Heart right ventricle (tissue), 16 donors: ENCODE data around the gene CLEC16A. TPM values are rescaled to one million over a fixed set of nuclear protein-coding genes. Genes with fewer than 3 reads are reported as not detected.

ENCODE experiments used
- ATAC-seq, 8 donors: fragments of 200-7000 bp; cut with Tn5 transposase; one replicate each; pipeline ENCODE4 v1.9.1; 2020; ENCODE audit warnings: mild to moderate bottlenecking in 8 of 8, moderate library complexity in 8 of 8, moderate number of reproducible peaks in 1 of 8
- DNase-seq, 2 donors: peaks; one replicate each; pipeline ENCODE4 v3.0.0-alpha.2; 2020
- H3K27ac ChIP-seq, 10 donors: fragments of 200-600 bp; sonication (generic) in 2 of 10; one replicate each; pipeline versions ENCODE4 v1.5.0 to v1.8.0; 2020 to 2022; ENCODE audit warnings: mild to moderate bottlenecking in 3 of 10
- H3K27me3 ChIP-seq, 7 donors: fragments of 200-600 bp; one replicate each; pipeline ENCODE4 v1.8.0; 2021 to 2022; ENCODE audit warnings: mild to moderate bottlenecking in 2 of 7
- H3K36me3 ChIP-seq, 9 donors: fragments of 200-600 bp; sonication (generic) in 1 of 9; one replicate each; pipeline versions ENCODE4 v1.5.0 to v1.8.0; 2020 to 2022; ENCODE audit warnings: mild to moderate bottlenecking in 2 of 9
- H3K4me1 ChIP-seq, 9 donors: fragments of 200-600 bp; sonication (generic) in 1 of 9; one replicate each; pipeline versions ENCODE4 v1.5.0 to v1.8.0; 2020 to 2022; ENCODE audit warnings: mild to moderate bottlenecking in 4 of 9
- H3K4me3 ChIP-seq, 10 donors: fragments of 200-600 bp; sonication (generic) in 2 of 10; one replicate each; pipeline versions ENCODE4 v1.5.0 to v1.8.0; 2020 to 2022; ENCODE audit warnings: mild to moderate bottlenecking in 7 of 10, moderate library complexity in 2 of 10
- H3K9me3 ChIP-seq, 11 donors: fragments of 200-600 bp in 10 of 11; sonication (generic) in 2 of 11; one replicate each; pipeline versions ENCODE4 v1.5.0 to v1.8.0; 2013 to 2022; ENCODE audit warnings: mild to moderate bottlenecking in 2 of 11, control low read depth in 1 of 11, moderate library complexity in 1 of 11
- WGBS, 2 donors: extraction: QIAGEN DNeasy Blood & Tissue Kit; methylation state at CpG; one replicate each; pipeline ENCODE4 v1.1.7; 2013; ENCODE audit warnings: inconsistent platforms in 1 of 2; 5-methylcytosine and 5-hydroxymethylcytosine counted together
- intact Hi-C, 10 donors: fragments of 100-400 bp; cut with DNase I; formaldehyde crosslinking; loops; one replicate each; pipeline versions ENCODE4 v1.11.1 to v1.14.2; 2022
- polyA plus RNA-seq, 2 donors: library from polyadenylated mRNA; stranded (reverse); fragments of 200-250 nt; gene quantifications; one replicate each; pipeline ENCODE4 v1.2.3, GENCODE V29; 2013
- total RNA-seq, 10 donors: library from RNA; stranded (reverse); fragmentation: NEBNext Ultra II Directional in 3 of 10; extraction: Animal tissue kit (Norgen Biotek cat#: 25700) in 3 of 10; gene quantifications; one replicate each; pipeline versions ENCODE4 v1.2.1 to v1.2.4, GENCODE V29; 2021 to 2023
- TF ChIP-seq, protein P1 (sequence below), 9 donors: fragments of 200-600 bp; sonication (generic) in 2 of 9; IDR thresholded peaks; one replicate each; pipeline versions ENCODE4 v1.5.0 to v1.8.0; 2021 to 2022; ENCODE audit warnings: antibody characterized with exemption in 9 of 9, mild to moderate bottlenecking in 5 of 9, moderate library complexity in 1 of 9
- donor health status: Arrhythmogenic right ventricular cardiomyopathy.
- donor health status: ischemic (EF 13 %, LVEDD 7.1; RV severe dilation, severe dysfunction).
- donor health status: healthy with polysubstance abuse.
- donor health status: DM: no; HTN: yes; CAD: no.
- donor health status: DM: no; HTN: no; CAD: no.
- donor health status: ischemic (EF 25% LVEDD 6.9; RV normal size, moderate dysfunction).
- donor health status: ischemic (EF 25% LVEDD 5.7; RV mildly dilated, moderate dysfunction).
- donor health status: healthy.
- donor health status: DM: yes; HTN: yes; CAD: no.
- donor health status: Ischemic cardiomyopathy.
- donor health status: ischemic (EF 35%, LVEDD 5.7; RV mildly dilated, moderate dysfunction).
- donor health status: nonischemic (EF 11% LVEDD 7.7; RV severe dilation, severe dysfunction).
- donor health status: DM: yes; HTN: yes; CAD: no.
- donor health status: PGD.
- donor health status: ischemic (EF 29% LVEDD 5.4; RV normal size, mild dysfunction).
- donor health status: nonischemic (EF 23%, LVEDD 6.1; RV moderate dilation, normal function).

Gene CLEC16A
- total and polyA plus RNA-seq, 12 donors, result 12.1 to 30.8 (median 23.0) TPM

GRCh38 chr16:11202260-11203091, 258.1 kb downstream of the CLEC16A start:
- Histone ChIP-seq H3K27me3 (no peaks in the 10 kb centered on the region), H3K27ac (peak overlapping the region in 1 of 10 donors; percentile 40), H3K4me3 (no peak overlapping the region), H3K9me3 (peaks cover 0 to 3% (median 0%) of the 10 kb centered on the region in 11 donors), H3K4me1 (peaks cover 0 to 56% (median 0%) of the 10 kb centered on the region in 9 donors), H3K36me3 (no peaks in the 10 kb centered on the region)
- ATAC-seq (no peak), DNase-seq (no peak)
- 53 to 56% methylated on average over 13 of the region's 13 CpGs for WGBS, 2 donors
- intact Hi-C loops, result no loop called here
- TF ChIP-seq, protein P1, sequence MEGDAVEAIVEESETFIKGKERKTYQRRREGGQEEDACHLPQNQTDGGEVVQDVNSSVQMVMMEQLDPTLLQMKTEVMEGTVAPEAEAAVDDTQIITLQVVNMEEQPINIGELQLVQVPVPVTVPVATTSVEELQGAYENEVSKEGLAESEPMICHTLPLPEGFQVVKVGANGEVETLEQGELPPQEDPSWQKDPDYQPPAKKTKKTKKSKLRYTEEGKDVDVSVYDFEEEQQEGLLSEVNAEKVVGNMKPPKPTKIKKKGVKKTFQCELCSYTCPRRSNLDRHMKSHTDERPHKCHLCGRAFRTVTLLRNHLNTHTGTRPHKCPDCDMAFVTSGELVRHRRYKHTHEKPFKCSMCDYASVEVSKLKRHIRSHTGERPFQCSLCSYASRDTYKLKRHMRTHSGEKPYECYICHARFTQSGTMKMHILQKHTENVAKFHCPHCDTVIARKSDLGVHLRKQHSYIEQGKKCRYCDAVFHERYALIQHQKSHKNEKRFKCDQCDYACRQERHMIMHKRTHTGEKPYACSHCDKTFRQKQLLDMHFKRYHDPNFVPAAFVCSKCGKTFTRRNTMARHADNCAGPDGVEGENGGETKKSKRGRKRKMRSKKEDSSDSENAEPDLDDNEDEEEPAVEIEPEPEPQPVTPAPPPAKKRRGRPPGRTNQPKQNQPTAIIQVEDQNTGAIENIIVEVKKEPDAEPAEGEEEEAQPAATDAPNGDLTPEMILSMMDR (IDR thresholded peaks at IDR 0.05), result no peak

GRCh38 chr16:11203111-11203623, 258.8 kb downstream of the CLEC16A start:
- H3K9me3 ChIP-seq, result peaks cover 0 to 9% (median 0%) of the 10 kb centered on the region in 11 donors
- H3K4me1 ChIP-seq, result peaks cover 0 to 57% (median 0%) of the 10 kb centered on the region in 9 donors
- ATAC-seq (no peak), DNase-seq (no peak)
- no peaks in the 10 kb centered on the region for H3K36me3 ChIP-seq
- intact Hi-C loops, result no loop called here
- 73% methylated on average over 7 of the region's 7 CpGs for WGBS, 2 donors
- no peak overlapping the region for H3K4me3 ChIP-seq
- TF ChIP-seq, protein P1 (IDR thresholded peaks at IDR 0.05), result no peak
- no peak overlapping the region for H3K27ac ChIP-seq
- H3K27me3 ChIP-seq, result no peaks in the 10 kb centered on the region

DNA sequence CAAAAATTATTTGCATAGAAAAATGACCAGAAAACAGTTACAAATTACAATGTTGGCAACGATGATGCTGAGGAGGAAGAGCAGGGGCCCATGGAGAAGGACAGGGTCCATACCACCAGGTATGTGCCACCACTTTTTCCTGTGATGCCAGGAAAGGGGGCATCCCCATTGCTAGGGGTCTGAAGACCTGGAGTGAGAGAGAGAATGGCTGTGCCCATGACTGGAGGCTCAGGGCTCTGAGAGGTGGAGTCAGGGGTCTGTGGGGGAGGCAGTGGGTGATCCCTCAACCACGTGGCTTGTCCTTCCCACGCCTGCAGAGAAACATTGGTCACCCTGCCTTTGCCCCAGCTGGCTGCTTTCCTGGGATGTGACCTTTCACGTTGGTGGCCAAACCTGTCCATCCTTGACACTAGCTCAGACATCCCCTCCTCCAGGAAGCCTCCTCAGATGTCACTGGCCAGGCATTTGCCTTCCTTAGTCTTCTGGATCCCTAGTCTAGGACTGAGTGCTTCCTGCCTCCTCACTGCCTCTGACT, 260.2 kb downstream of the CLEC16A start:
- Histone ChIP-seq H3K4me1 (peaks cover 0 to 61% (median 0%) of the 10 kb centered on the region in 9 donors), H3K36me3 (no peaks in the 10 kb centered on the region), H3K27ac (no peak overlapping the region), H3K4me3 (no peak overlapping the region), H3K27me3 (no peaks in the 10 kb centered on the region), H3K9me3 (peaks cover 0 to 9% (median 0%) of the 10 kb centered on the region in 11 donors)
- no peak for ATAC-seq
- TF ChIP-seq, protein P1 (IDR thresholded peaks at IDR 0.05), result no peak
- no peak for DNase-seq
- 70 to 71% methylated on average over 4 of the region's 4 CpGs for WGBS, 2 donors
- intact Hi-C loops, result no loop called here

DNA sequence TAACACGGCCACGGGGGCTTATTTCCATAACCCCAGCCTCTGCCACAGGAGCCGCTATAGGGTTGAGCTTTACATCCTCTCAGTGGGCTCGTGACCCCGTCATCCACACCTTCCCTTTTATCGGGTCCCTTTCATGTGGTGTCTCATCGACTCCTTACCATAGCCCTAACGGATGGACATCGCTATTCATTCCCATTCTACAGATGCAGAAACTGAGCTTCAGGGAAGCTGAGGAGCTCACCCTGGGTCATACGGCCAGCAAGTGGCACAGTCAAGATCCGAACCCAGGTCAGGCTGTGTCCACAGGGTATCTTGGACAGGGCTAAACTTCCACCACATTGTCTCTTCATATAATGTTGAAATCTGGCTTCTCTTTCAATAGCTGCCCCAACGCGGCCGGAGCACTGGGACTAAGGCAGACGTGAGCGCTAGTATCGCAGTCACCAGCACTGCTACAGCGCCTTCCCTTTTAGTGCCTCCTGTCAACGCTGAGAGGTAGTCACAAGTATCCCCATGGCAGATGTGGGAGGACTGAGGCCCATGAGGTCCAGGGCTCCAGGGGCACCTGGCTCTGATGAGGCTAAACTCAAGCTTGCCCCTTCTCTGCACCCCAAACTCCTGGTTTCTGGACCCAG, 260.8 kb downstream of the CLEC16A start:
- TF ChIP-seq, protein P1 (IDR thresholded peaks at IDR 0.05), result no peak
- Histone ChIP-seq H3K27ac (peak overlapping the region in 1 of 10 donors; percentile 71), H3K36me3 (no peaks in the 10 kb centered on the region), H3K4me1 (peaks cover 0 to 66% (median 0%) of the 10 kb centered on the region in 9 donors), H3K9me3 (peaks cover 0 to 9% (median 0%) of the 10 kb centered on the region in 11 donors), H3K27me3 (no peaks in the 10 kb centered on the region), H3K4me3 (no peak overlapping the region)
- no peak for DNase-seq
- 78 to 83% methylated on average over 19 of the region's 19 CpGs for WGBS, 2 donors
- intact Hi-C loops, result no loop called here
- ATAC-seq, result peak in 2 of 8 donors; percentile 10 to 19
